ENCODE results near the gene MCUR1. TPM values are rescaled to one million over a fixed set of nuclear protein-coding genes. Genes with fewer than 3 reads are reported as not detected.
"Not testable (repeated sequence)": the region's sequence is repeated elsewhere in the genome, so short reads cannot be mapped to it uniquely, and the experiment has no call there.

Gene MCUR1
- total and polyA plus RNA-seq, 9 of the 15 experiments (the other 6 are each of a cell fraction or from before 2014, with no cell fraction given) = 5.1 to 60.2 (median 41.4) TPM

DNA sequence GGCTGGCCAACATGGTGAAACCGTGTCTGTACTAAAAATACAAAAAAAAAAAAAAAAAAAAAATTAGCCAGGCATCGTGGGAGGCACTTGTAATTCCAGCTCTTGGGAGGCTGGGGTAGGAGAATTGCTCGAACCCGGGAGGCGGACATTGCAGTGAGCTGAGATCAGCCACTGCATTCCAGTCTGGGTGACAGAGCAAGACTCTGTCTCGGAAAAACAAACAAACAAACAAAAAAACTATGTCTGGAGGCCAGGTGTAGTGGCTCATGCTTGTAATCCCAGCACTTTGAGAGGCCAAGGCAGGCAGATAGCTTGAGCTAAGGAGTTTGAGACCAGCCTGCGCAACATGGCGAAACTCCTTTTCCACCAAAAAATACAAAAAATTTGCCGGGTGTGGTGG lies 38.9 kb downstream of the MCUR1 start:
- H3K4me2 ChIP-seq (ENCODE audit: insufficient read depth, low read length); H3K9me3 ChIP-seq (replicated peaks; ENCODE audit: control insufficient read depth, insufficient read depth, low read depth, low read length); H4K20me1 ChIP-seq (replicated peaks; ENCODE audit: control insufficient read depth, insufficient read depth, low read length); H3K27ac ChIP-seq (ENCODE audit: extremely low read depth, low read depth, low read length); ATAC-seq; H3K9ac ChIP-seq (ENCODE audit: insufficient read depth in 1 of 2, low read depth in 2 of 2, low read length in 2 of 2); CTCF ChIA-PET (ENCODE audit: low intra/inter-chr PET ratio); H3K9me1 ChIP-seq (ENCODE audit: control insufficient read depth, insufficient read depth, low read length); DNase-seq (ENCODE audit: extremely low read depth in 1 of 4, low spot score in 3 of 4); H3K27me3 ChIP-seq (ENCODE audit: control insufficient read depth in 2 of 2, insufficient read depth in 2 of 2, low read length in 2 of 2); H2AFZ ChIP-seq (ENCODE audit: low read depth, low read length); H3K36me3 ChIP-seq (ENCODE audit: control insufficient read depth, insufficient read depth, low read length); intact Hi-C loops (cut with micrococcal nuclease); H3K79me2 ChIP-seq (ENCODE audit: control insufficient read depth, insufficient read depth, low read length); in situ Hi-C loops (cut with MboI); BruUV-seq (replicated peaks); H3K4me3 ChIP-seq; H3K4me1 ChIP-seq (replicated peaks in 1 of 2; ENCODE audit: control insufficient read depth in 2 of 2, insufficient read depth in 2 of 2, low read length in 2 of 2); FAIRE-seq: not testable (repeated sequence)
- 73% methylated on average over 9 of the region's 9 CpGs for WGBS (ENCODE audit: insufficient coverage, low coverage, missing lambda C conversion rate)
- POLR2A ChIA-PET = interaction anchor here (0.5 to 0.6 kb wide), 2 partner anchors 15 to 331 kb away, joined by 3 read pairs; no protein-coding TSS in a partner anchor

DNA sequence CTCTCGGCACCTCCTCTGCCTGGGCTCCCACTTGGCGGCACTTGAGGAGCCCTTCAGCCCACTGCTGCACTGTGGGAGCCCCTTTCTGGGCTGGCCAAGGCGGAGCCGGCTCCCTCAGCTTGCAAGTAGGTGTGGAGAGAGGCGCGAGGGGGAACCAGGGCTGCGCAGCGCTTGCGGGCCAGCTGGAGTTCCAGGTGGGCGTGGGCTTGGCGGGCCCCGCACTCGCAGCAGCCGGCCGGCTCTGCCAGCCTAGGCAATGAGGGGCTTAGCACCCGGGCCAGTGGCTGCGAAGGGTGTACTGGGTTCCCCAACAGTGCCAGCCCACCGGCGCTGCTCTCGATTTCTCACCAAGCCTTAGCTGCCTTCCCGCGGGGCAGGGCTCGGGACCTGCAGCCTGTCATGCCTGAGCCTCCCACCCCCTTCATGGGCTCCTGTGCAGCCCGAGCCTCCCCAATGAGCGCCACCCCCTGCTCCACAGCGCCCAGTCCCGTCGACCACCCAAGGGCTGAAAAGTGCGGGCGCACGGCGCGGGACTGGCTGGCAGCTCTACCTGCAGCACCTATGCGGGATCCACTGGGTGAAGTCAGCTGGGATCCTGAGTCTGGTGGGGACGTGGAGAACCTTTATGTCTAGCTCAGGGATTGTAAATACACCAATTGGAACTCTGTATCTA lies 41.9 kb downstream of the MCUR1 start:
- H2AFZ ChIP-seq (ENCODE audit: low read depth, low read length); H3K27ac ChIP-seq (ENCODE audit: extremely low read depth, low read depth, low read length); H3K9me3 ChIP-seq (replicated peaks; ENCODE audit: control insufficient read depth, insufficient read depth, low read depth, low read length); H3K9ac ChIP-seq (ENCODE audit: insufficient read depth in 1 of 2, low read depth in 2 of 2, low read length in 2 of 2); H3K27me3 ChIP-seq (ENCODE audit: control insufficient read depth in 2 of 2, insufficient read depth in 2 of 2, low read length in 2 of 2); H3K79me2 ChIP-seq (ENCODE audit: control insufficient read depth, insufficient read depth, low read length); H3K4me3 ChIP-seq; H3K4me2 ChIP-seq (ENCODE audit: insufficient read depth, low read length); FAIRE-seq; intact Hi-C loops (cut with micrococcal nuclease); in situ Hi-C loops (cut with MboI); H3K4me1 ChIP-seq (replicated peaks in 1 of 2; ENCODE audit: control insufficient read depth in 2 of 2, insufficient read depth in 2 of 2, low read length in 2 of 2); CTCF ChIA-PET (ENCODE audit: low intra/inter-chr PET ratio); H4K20me1 ChIP-seq (replicated peaks; ENCODE audit: control insufficient read depth, insufficient read depth, low read length); DNase-seq (ENCODE audit: extremely low read depth in 1 of 4, low spot score in 3 of 4); BruUV-seq (replicated peaks); H3K36me3 ChIP-seq (ENCODE audit: control insufficient read depth, insufficient read depth, low read length); H3K9me1 ChIP-seq (ENCODE audit: control insufficient read depth, insufficient read depth, low read length); ATAC-seq: not testable (repeated sequence)
- TF ChIP-seq, protein P1, sequence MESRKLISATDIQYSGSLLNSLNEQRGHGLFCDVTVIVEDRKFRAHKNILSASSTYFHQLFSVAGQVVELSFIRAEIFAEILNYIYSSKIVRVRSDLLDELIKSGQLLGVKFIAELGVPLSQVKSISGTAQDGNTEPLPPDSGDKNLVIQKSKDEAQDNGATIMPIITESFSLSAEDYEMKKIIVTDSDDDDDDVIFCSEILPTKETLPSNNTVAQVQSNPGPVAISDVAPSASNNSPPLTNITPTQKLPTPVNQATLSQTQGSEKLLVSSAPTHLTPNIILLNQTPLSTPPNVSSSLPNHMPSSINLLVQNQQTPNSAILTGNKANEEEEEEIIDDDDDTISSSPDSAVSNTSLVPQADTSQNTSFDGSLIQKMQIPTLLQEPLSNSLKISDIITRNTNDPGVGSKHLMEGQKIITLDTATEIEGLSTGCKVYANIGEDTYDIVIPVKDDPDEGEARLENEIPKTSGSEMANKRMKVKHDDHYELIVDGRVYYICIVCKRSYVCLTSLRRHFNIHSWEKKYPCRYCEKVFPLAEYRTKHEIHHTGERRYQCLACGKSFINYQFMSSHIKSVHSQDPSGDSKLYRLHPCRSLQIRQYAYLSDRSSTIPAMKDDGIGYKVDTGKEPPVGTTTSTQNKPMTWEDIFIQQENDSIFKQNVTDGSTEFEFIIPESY (CRISPR knock-in tag; IDR thresholded peaks at IDR 0.05) = peak; percentile 62
- WGBS (ENCODE audit: insufficient coverage, low coverage, missing lambda C conversion rate) = 89% methylated on average over 34 of the region's 35 CpGs
- POLR2A ChIA-PET = interaction anchor here (1.5 kb wide), 1 partner anchor 13 kb away, joined by 3 read pairs; no protein-coding TSS in a partner anchor

Measured in K562 (cell line).